Astrocyte (in vitro differentiated cells and primary cell): Measurements from ENCODE around the gene PLXND1.

ENCODE experiments used
- EZH2 ChIP-seq: IDR thresholded peaks from 2 replicates; pipeline ENCODE4 v1.6.1; 2012; ENCODE audit warnings: mild to moderate bottlenecking, low read length, inconsistent platforms; ENCODE audit not compliant: insufficient read depth
- TF ChIP-seq, protein P1 (sequence below): IDR thresholded peaks from 2 replicates; pipeline ENCODE4 v1.5.1; 2011; ENCODE audit warnings: low read depth, mild to moderate bottlenecking, inconsistent platforms, low read length, moderate library complexity; ENCODE audit not compliant: insufficient read depth

GRCh38 chr3:129616291-129616690 lies 9.8 kb upstream of the PLXND1 start:
- TF ChIP-seq, protein P1, sequence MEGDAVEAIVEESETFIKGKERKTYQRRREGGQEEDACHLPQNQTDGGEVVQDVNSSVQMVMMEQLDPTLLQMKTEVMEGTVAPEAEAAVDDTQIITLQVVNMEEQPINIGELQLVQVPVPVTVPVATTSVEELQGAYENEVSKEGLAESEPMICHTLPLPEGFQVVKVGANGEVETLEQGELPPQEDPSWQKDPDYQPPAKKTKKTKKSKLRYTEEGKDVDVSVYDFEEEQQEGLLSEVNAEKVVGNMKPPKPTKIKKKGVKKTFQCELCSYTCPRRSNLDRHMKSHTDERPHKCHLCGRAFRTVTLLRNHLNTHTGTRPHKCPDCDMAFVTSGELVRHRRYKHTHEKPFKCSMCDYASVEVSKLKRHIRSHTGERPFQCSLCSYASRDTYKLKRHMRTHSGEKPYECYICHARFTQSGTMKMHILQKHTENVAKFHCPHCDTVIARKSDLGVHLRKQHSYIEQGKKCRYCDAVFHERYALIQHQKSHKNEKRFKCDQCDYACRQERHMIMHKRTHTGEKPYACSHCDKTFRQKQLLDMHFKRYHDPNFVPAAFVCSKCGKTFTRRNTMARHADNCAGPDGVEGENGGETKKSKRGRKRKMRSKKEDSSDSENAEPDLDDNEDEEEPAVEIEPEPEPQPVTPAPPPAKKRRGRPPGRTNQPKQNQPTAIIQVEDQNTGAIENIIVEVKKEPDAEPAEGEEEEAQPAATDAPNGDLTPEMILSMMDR: no peak
- no peak for TF ChIP-seq EZH2
